Sigmoid colon (tissue), 4 donors: ENCODE measurements around the gene PSG7.
A peak's percentile ranks its signal among the peaks of the same experiment; 100 is the strongest.
"Not testable (repeated sequence)": the region's sequence is repeated elsewhere in the genome, so short reads cannot be mapped to it uniquely, and the experiment has no call there.

Experiments used
- EP300 ChIP-seq, 4 donors: sonication (generic); formaldehyde crosslinking; IDR thresholded peaks; one replicate each; pipeline ENCODE4 v1.6.1; 2017; ENCODE audit warnings: antibody characterized with exemption in 4 of 4
- POLR2A ChIP-seq, 2 donors: fragments of 450-650 bp; IDR thresholded peaks; one replicate each; pipeline ENCODE4 v1.6.1; 2016; ENCODE audit warnings: antibody characterized with exemption in 2 of 2, mild to moderate bottlenecking in 2 of 2, moderate library complexity in 2 of 2
- POLR2AphosphoS5 ChIP-seq, 4 donors: sonication (generic); formaldehyde crosslinking; IDR thresholded peaks; one replicate each; pipeline ENCODE4 v1.6.1; 2017; ENCODE audit warnings: antibody characterized with exemption in 4 of 4
- TF ChIP-seq, protein P1 (sequence below), 4 experiments: fragments of 450-650 bp in 3 of 4; fragments of 200-600 bp in 1 of 4; IDR thresholded peaks; one replicate each; pipeline ENCODE4 v1.5.1; 2016 to 2019; ENCODE audit warnings: antibody characterized with exemption in 4 of 4, mild to moderate bottlenecking in 3 of 4, moderate library complexity in 2 of 4

- TF ChIP-seq POLR2AphosphoS5, EP300, POLR2A (IDR thresholded peaks at IDR 0.05): not testable (repeated sequence)
- TF ChIP-seq, protein P1, sequence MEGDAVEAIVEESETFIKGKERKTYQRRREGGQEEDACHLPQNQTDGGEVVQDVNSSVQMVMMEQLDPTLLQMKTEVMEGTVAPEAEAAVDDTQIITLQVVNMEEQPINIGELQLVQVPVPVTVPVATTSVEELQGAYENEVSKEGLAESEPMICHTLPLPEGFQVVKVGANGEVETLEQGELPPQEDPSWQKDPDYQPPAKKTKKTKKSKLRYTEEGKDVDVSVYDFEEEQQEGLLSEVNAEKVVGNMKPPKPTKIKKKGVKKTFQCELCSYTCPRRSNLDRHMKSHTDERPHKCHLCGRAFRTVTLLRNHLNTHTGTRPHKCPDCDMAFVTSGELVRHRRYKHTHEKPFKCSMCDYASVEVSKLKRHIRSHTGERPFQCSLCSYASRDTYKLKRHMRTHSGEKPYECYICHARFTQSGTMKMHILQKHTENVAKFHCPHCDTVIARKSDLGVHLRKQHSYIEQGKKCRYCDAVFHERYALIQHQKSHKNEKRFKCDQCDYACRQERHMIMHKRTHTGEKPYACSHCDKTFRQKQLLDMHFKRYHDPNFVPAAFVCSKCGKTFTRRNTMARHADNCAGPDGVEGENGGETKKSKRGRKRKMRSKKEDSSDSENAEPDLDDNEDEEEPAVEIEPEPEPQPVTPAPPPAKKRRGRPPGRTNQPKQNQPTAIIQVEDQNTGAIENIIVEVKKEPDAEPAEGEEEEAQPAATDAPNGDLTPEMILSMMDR (IDR thresholded peaks at IDR 0.05) = peak in 3 of 4 experiments; percentile 4 to 46 (median 22)
Observed at GRCh38 chr19:42923106-42923505, 13.9 kb downstream of the PSG7 start.
